GM19463 (cell line): ENCODE results near the gene GTPBP6.
"Not testable (repeated sequence)": the region's sequence is repeated elsewhere in the genome, so short reads cannot be mapped to it uniquely, and the experiment has no call there.

Source experiments
- ATAC-seq: cut with Tn5 transposase; IDR thresholded peaks from one replicate; pipeline ENCODE4 v1.9.1; 2021; ENCODE audit warnings: mild to moderate bottlenecking, moderate library complexity; ENCODE audit not compliant: unreplicated experiment

The GTPBP6 gene

DNA sequence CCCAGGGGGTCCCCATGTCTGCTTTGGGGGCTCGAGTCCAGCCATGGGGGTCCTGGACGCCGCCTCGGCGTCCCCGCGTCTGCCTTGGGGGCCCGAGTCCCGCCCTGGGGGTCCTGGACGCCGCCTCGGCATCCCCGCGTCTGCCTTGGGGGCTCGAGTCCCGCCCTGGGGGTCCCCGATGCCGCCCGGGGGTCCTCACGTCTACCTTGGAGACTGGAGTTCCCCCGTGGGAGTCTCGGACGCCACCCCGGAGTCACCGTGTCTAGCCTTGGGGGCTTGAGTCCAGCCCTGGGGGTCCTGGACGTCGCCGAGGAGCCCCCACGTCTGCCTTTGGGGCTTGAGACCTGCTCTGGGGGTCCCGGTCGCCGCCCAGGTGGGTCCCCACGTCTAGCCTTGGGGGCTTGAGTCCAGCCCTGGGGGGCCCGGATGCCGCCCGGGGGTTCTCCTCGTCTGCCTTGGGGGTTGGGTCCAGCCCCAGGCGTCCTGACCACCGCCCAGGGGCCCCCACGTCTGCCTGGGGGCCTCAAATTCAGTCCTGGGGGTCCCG is 1.1 kb upstream of the GTPBP6 start:
- no peak for ATAC-seq

DNA sequence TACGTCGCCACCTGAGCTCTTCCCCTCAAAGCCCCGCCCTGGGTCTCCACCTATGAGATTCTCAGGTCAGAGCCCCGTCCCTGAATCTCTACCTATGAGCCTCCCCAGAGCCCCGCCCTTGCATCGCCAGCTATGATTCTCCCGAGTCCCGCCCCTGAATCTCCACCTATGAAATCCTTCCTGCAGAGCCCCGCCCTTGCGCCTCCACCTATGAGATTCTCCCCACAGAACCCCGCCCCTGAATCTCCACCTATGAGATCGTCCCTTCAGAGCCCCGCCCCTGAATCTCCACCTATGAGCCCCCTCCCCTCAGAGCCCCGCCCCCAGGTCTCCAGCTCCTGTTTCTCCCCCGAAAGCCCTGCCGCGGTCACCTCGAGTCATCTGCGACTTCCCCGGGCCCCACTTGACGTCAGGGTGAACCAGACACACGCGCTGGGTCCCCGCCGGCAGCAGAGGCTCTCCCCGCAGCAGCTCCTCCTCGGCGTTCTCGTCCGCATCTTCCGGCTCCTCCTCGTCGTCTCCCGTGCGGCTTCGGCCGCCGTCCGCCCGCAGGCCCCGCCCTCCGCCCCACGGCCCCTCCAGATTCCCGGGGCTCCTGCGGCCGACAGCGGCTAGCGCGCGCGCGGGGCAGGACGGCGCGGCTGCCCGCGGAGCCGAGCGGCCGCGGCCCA is 393 bp downstream of the GTPBP6 start:
- peak; percentile 47 for ATAC-seq

DNA sequence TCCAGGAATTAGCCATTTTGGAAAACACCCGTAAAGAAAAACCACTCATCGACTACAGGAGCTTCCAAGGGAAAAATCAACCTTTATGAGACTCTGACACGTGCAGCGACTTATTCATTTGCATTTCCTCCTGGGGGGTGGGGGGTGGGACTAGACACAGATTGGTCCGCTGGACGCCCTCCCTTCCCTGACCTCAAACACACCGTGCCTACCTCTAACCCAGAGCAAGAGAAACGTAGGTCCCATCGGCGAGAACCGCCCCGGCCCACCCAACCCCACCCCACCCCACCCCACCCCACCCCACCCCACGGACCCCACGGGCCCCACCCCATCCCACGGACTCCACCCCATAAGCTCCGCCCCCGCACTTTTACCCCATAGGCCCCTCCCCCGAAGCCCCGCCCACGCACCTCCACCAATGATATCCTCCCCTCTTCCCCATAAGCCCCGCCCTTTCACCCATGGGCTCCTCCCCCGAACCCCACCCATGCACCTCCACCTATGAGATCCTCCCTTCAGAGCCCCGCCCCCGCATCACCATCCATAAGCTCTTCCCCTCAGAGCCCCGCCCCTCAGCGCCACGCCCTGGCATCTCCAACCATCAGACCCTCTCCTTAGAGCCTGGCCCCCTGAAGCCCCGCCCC is 1.1 kb downstream of the GTPBP6 start:
- no peak for ATAC-seq

DNA sequence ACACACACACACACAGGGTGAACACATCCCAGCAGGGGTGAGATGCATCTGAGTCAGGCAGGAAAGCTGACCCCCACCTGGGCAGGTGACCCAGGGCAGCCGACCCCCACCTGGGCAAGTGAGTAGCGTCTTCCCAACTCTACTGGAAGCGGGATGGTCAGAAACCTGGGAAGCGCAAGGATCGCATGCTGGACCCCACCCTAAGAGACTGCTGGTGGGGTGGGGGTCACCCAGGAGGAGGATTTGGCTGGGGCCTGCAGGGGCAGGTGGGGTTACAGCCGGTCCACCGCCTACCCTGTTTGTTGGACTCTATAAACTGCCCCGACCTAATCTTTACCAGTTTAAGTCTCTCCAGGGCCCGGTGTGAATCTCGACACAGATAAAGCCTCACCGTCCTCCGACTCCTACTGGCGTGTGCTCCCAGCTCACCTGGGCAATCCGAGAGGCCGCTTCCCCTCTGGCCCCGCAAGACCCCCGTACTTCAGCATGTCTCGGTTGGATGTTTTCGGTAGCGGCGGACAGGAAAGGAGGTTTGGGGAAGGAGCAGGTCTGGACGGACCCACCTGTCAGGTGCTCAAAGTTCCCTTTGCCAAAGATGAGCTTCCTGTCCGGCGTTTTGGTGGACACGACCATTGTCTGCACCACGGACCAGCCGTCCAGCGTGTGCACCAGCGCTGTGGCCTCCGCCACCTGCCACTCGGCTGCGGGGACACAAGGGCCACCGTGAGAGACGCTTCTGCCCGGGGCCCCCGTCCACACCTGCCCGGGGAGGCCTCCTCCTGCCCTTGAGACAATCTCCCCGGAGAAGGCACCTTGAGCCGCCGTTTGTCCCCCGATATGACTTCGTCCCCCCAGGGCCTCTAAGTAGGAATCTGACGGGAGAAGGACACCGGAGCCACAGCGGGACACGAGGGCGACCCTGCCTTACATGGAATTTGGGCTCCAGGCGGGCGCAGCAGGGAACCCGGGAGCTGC is 2.0 kb downstream of the GTPBP6 start:
- no peak for ATAC-seq

DNA sequence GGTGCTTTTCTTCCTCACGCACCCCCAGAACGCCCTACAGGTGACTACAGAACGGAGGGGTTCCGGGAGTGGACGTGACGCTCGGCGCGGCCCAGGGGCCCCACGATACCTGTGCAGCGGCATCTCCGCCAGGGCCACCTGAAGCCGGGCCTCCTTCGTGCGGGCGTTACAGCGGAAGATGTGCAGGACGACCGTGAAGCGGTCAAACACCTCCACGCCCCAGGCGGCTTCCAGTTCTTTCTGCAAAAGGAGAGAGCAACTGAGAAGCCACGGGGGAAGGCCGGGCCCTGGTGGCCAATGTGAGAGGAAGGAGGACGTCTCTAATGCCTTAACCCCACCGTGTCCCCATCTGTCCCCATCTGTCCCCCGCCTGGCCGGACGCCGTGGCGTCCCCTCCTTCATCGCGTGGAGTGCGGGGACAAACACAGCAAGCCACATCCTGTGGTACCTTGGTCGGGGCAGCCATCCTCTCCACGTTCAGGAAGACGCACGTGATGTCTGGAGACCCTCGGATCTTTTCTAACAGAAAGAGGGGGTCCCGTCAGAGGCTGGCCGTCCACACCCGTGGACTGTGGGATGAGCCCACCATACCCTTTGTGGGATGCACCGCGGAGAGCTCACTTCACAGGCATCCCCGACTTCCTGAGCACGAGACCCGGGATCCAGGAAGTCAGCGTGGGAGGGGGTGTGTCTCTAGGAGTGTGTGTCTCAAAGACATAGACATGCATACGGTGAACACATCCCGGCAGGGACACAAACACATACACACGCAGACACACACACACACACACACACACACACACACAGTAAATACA is 3.6 kb downstream of the GTPBP6 start:
- ATAC-seq = no peak

DNA sequence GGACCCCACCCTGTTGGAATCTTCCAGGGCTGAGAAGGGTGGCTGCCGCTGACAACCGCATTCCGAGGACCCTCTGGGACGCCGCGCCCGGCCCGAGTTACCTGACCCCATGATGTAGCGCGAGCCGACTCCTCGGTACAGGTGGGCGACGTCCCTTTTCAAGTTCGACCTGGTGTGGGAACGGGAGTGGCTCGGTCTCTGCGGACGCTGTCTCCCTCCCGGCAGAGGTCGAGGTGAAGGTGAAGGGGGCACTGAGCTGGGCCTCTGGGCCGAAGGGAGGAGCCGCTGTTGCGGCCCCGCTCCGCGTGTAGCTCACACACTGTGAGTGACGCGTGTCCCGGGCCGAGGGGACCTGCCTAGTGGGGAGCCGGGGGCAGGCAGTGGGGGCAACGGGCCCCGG is 4.5 kb downstream of the GTPBP6 start:
- no peak for ATAC-seq

DNA sequence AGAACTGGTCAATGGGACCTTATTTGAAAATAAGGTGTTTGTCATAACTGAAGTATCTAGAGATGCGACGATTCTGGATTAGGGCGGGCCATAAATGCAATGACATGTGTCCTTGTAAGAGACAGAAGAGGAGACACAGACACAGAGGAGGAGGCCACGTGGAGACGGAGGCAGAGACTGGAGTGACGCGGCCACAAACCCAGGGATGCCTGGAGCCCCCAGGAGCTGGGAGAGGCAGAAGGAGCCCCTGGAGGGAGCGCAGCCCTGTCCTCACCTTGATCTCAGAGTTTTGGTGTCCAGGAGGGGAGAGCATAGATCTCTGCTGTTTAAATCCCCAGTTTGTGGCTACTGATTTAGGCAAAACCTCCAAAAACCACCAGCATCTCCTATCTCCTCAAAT is 5.0 kb downstream of the GTPBP6 start:
- ATAC-seq = no peak

DNA sequence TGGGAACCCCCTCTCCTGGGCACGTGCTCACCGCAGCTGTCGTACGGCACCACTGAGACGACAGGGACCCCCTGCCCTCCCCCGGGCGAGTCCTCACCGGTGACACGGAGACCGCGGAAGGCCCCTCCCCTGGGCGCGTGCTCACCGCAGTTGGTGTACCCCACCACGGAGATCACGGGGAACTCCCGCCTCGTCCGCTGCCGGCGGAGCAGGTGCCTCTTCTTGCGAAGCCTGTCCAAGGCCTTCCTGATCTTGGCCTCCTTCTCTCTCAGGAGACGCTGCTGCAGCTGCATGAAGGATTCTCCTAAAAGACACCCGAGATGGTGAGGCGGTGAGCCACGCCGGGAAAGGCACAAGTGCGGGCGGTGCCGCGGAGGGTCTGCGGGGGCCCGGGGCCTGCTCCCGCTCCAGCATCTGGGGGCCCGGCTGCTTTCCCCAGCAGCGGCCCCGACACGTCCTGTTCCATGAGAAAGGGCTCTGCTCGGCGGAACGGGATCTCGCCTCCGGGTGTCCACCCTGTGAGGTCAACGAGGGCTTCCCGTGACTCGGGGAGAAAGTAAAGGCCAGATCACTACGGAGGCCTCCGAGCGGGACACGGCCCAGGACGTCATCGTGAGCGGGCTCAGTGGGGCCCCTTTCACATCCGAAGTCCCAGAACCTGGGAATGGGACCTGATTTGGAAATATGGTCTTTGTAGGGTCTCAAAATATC is 5.8 kb downstream of the GTPBP6 start:
- no peak for ATAC-seq

DNA sequence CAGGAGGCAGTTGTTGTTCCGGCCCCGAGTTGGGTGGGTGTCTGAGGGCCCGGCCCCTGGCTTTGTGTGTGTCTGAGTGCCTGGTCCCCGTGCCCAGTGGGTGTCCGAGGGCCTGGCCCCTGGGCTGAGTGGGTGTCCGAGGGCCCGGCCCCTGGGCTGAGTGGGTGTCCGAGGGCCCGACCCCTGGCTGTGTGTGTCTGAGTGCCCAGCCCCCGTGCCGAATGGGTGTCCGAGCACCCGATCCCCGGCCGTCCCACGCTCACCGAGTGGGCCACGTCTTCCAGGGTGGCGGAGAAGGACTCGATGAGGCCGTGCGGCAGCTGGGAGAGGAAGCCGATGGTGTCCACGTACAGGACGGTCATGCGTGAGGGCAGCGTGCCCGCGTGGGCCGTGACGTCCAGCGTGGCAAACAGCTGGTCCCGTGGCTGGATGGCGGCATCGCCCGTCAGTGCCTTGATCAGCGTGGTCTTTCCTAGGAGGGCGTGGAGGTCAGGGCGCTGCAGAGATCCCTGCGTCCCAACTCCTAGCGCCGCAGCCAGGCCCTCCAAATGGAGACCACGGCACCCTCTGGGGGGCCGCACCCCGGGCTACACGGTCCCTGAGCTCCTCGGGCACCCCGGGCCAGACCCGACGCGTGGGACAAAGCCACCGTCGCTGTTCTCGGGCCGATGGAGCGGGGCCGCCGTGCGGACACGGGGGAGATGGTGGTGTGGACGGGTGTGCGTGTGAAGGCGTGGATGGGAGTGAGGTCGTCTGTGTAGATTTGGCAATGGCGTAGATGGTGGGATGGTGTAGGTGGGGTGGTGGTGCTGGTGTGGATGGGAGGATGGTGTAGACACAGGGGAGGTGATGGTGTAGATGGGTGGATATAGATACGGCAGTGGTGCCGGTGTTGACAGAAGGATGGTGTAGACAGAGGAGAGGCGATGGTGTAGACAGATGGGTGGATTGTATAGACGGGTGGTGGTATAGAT is 7.2 kb downstream of the GTPBP6 start:
- no peak for ATAC-seq

DNA sequence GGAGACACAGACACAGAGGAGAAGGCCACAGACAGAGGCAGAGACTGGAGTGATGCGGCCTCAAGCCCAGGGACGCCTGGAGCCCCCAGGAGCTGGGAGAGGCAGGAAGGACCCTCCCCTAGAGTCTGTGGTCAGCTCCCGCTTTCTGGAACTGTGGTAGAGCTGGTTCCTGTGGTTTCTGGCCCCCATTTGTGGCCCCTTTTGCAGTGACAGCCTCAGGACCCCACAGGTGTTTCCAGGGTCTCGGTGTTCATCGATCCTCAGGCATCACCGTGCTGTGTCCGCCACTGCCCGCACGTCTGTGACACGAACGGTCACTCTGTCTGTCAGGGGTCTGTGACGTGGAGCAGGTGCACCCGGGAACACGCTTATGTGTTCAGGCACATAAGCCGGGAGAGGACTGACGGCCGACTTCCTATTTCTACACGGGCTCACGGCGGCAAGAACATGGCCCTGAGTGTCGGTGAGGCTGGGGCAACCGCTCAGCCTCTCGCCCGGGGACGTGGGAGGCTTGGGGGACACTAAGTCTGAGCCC is 7.9 kb downstream of the GTPBP6 start:
- ATAC-seq = no peak

DNA sequence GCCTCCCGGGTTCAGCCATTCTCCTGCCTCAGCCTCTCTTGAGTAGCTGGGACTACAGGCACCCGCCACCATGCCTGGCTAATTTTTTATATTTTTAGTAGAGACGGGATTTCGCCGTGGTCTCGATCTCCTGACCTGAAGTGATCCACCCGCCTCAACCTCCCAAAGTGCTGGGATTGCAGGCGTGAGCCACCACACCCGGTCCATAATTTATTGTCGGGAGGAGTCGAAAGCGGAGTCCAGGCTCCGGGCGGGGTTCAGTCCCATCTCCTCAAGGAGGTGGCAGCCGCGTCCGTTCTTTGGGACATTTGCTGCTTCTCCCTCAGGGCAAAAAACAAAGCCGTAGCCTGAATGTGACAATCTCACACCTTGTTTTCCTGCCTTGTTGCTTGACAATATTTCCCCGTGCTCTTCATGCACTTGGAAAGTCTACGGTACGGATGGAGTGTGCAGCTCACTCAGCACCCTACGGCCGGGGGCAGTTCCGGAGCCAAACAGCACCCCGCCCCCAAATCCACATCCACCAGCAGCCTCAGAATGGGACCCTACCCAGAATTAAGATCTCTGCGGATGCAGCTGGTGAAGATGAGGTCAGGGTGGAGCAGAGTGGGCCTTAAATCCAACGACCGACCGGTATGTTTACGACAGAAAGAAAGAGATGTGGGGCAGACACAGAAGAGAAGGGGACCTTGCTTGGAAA is 9.6 kb downstream of the GTPBP6 start:
- no peak for ATAC-seq

DNA sequence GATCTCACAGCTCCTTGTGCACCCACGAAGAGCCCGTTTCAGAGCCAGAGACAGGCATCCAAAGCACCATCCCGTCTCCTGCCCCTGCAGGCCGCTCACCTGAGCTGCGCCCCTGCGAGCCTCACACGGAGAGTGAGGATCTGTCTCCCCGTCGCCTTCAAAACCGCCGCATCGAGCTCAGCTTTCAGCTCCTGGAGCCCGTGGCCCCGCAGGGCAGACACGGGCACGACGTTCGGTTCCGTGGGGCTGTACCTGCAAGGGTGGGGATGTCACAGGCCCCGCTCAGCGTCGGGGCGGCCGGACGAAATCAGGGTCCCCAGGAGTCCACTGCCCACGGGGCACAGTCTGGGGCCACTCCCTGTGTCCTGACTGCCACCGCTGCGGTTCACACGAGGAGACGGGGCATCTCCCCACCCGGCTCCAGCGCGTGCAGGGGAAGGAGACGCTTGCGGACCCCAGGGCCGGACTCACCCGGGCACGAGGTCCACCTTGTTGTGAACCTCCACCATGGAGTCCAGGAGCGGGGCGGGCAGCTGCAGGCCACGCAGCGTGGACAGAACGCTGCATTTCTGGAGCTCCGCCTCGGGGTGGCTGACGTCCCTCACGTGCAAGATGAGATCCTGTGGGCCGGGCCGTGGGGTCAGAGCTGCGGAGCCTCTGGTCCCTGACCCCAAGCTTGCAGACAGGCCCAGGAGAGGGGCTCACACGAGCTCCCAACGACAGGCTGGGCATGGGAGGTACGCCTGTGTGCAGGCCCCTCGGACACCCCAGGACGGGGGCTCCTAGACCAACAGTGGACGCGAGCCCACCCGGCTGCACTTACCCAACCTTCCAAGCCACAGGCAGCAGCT is 11.1 kb downstream of the GTPBP6 start:
- no peak for ATAC-seq

DNA sequence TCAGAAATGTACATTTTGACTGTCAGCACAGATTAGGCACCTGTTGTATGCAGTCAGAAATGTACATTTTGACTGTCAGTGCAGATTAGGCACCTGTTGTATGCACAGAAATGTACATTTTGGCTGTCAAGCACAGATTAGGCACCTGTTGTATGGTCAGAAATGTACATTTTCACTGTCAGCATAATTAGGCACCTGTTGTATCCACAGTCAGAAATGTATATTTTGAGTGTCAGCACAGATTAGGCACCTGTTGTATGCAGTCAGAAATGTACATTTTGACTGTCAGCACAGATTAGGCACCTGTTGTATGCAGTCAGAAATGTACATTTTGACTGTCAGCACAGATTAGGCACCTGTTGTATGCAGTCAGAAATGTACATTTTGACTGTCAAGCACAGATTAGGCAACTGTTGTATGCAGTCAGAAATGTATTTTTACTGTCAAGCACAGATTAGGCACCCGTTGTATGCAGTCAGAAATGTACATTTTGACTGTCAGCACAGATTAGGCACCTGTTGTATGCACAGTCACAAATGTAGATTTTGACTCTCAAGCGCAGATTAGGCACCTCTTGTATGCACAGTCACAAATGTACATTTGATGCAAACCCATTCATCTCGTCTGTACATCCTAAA is 11.9 kb downstream of the GTPBP6 start:
- not testable (repeated sequence) for ATAC-seq

DNA sequence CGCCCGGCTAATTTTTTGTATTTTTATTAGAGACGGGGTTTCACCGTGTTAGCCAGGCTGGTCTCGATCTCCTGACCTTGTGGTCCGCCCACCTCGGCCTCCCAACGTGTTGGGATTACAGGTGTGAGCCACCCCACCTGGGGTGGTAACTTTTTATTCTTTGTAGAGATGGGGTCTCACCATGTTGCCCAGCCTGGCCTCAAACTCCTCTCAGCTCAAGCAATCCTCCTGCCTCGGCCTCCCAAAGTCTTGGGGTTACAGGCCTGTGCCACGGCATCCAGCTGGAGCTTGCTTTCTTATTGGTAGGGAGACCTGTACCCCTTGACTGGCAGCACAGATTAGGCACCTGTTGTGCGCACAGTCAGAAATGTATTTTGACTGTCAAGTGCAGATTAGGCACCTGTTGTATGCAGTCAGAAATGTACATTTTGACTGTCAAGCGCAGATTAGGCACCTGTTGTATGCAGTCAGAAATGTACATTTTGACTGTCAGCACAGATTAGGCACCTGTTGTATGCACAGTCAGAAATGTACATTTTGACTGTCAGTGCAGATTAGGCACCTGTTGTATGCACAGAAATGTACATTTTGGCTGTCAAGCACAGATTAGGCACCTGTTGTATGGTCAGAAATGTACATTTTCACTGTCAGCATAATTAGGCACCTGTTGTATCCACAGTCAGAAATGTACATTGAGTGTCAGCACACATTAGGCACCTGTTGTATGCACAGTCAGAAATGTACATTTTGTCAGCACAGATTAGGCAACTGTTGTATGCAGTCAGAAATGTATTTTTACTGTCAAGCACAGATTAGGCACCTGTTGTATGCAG is 12.6 kb downstream of the GTPBP6 start:
- ATAC-seq = not testable (repeated sequence)

DNA sequence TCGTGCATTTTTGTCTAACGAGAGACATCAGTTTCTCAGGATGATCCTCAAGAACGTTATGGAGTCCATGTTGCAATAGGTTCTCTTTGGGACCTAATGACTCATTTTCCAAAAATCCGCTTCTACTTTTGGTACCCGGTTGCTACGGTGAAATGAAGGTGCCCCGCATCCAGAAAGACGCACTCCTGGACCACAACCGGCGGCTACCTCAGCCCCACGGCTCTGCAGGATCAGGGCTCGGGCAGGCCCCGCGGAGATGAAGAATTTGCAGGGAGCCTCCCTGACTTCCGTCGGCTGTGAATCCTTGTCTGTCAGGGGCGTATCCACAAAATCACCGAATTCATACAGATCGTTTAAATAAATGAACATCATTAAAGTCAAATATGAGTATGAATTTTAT is 15.6 kb downstream of the GTPBP6 start:
- ATAC-seq = no peak

DNA sequence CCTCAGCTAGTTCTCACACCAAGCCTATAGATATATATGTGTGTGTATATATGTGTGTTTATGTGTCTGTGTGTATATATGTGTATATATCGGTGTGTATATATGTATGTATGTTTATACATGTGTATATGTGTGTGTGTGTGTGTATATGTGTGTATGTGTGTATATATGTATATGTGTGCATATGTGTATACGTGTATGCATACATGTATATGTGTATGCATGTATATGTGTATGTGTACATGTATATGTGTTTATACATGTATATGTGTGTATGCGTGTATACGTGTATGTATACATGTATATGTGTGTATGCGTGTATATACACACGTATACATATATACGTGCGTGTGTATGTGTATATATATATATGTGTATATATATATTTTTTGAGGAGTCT is 18.3 kb downstream of the GTPBP6 start:
- no peak for ATAC-seq
